NCI-H524 (cell line): ENCODE measurements around the gene ADGRG7.
A peak's percentile ranks its signal among the peaks of the same experiment; 100 is the strongest.
"Not testable (repeated sequence)": the region's sequence is repeated elsewhere in the genome, so short reads cannot be mapped to it uniquely, and the experiment has no call there.

Experiments used
- DNase-seq, 2 experiments: peaks; one replicate each; lab custom pipeline; 2025; lab: John Stamatoyannopoulos, UW

ADGRG7 gene

GRCh38 chr3:100609305-100609704, at the start of gene ADGRG7:
ADGRG7 (plus strand) TSS chr3:100609601; CDS start chr3:100609857, 256 bp downstream.
- no peak for DNase-seq

- no peak for DNase-seq
Measured at GRCh38 chr3:100560426-100560825, 49.0 kb upstream of the ADGRG7 start.

GRCh38 chr3:100561459-100562158, 47.8 kb upstream of the ADGRG7 start:
- peak; percentile 7 to 52 for DNase-seq

GRCh38 chr3:100562224-100562857, 47.1 kb upstream of the ADGRG7 start:
- no peak for DNase-seq

- no peak for DNase-seq
Measured at GRCh38 chr3:100563228-100563627, 46.2 kb upstream of the ADGRG7 start.

- no peak for DNase-seq
Measured at GRCh38 chr3:100563652-100564211, 45.7 kb upstream of the ADGRG7 start.

GRCh38 chr3:100570811-100571210, 38.6 kb upstream of the ADGRG7 start:
- DNase-seq = no peak

- DNase-seq = no peak
Measured at GRCh38 chr3:100574536-100574935, 34.9 kb upstream of the ADGRG7 start.

- no peak for DNase-seq
Measured at GRCh38 chr3:100575704-100576103, 33.7 kb upstream of the ADGRG7 start.

- no peak for DNase-seq
Measured at GRCh38 chr3:100577382-100578008, 31.9 kb upstream of the ADGRG7 start.

GRCh38 chr3:100578646-100579045, 30.8 kb upstream of the ADGRG7 start:
- no peak for DNase-seq

GRCh38 chr3:100580147-100580546, 29.3 kb upstream of the ADGRG7 start:
- DNase-seq = no peak

GRCh38 chr3:100581650-100582049, 27.8 kb upstream of the ADGRG7 start:
- no peak for DNase-seq

- DNase-seq = not testable (repeated sequence)
Measured at GRCh38 chr3:100582157-100582556, 27.2 kb upstream of the ADGRG7 start.

GRCh38 chr3:100584101-100584660, 25.2 kb upstream of the ADGRG7 start:
- no peak for DNase-seq

GRCh38 chr3:100586832-100587231, 22.6 kb upstream of the ADGRG7 start:
- DNase-seq = no peak

GRCh38 chr3:100588251-100588650, 21.1 kb upstream of the ADGRG7 start:
- no peak for DNase-seq

- DNase-seq = peak; percentile 78 to 91
Measured at GRCh38 chr3:100590114-100590839, 19.1 kb upstream of the ADGRG7 start.

- DNase-seq = no peak
Measured at GRCh38 chr3:100590840-100591147, 18.6 kb upstream of the ADGRG7 start.

GRCh38 chr3:100591411-100591810, 18.0 kb upstream of the ADGRG7 start:
- no peak for DNase-seq

GRCh38 chr3:100600181-100601042, 9.0 kb upstream of the ADGRG7 start:
- DNase-seq = no peak
